HG03045 (cell line): ENCODE measurements around the gene USP21.

Experiments used
- ATAC-seq: cut with Tn5 transposase; IDR thresholded peaks from one replicate; pipeline ENCODE4 v1.9.1; 2021; ENCODE audit warnings: mild to moderate bottlenecking, moderate library complexity; ENCODE audit not compliant: unreplicated experiment

The USP21 gene

DNA sequence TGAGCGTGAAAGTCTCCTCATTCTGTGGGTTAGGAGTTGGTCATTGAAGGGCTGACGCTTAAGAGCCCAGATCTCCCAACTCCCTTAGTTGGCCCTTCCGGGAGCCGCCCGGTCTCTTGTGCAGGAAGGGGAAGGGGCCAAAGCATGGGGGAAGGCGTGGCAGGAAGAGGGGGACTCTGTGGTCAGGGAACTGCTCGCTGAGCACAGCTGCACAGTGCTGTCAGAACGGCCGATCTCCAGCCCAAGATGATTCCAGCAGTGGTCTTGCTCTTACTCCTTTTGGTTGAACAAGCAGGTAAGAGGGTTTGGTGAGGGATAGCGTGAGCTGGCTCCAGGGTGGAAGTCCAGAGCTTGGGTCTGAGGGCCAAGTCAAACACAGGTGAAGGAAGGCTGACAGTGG, 55.8 kb downstream of the USP21 start, which contains the start of gene FCER1G:
FCER1G (plus strand) TSS at position 220 of the 400 bp plus-strand sequence; CDS start at position 247, 27 bp downstream.
- ATAC-seq: no peak
